IMR-90 (cell line): ENCODE measurements around the gene POLE3. TPM values are rescaled to one million over a fixed set of nuclear protein-coding genes. Genes with fewer than 3 reads are reported as not detected.
"Not testable (repeated sequence)": the region's sequence is repeated elsewhere in the genome, so short reads cannot be mapped to it uniquely, and the experiment has no call there.

ENCODE experiments used
- ATAC-seq: fragments of 200-7000 bp; cut with Tn5 transposase; 2 replicates; pipeline ENCODE4 v1.9.1; 2020; ENCODE audit warnings: low read depth, mild to moderate bottlenecking, moderate library complexity
- BruUV-seq: library from RNA; stranded (reverse); fragments of 400-500 nt; replicated peaks from 2 replicates; lab custom pipeline; 2021; lab: Mats Ljungman, UMichigan
- CTCF ChIA-PET: fragments of 300-600 bp; formaldehyde crosslinking; extraction: SDS; loops from one replicate; lab custom pipeline; 2021; ENCODE audit warnings: antibody characterized with exemption; lab: Yijun Ruan, JAX
- POLR2A ChIA-PET: fragments of 300-600 bp; sonication (Branson Sonifier 250); formaldehyde crosslinking; loops from one replicate; lab custom pipeline; 2022; ENCODE audit warnings: antibody characterized with exemption; ENCODE audit not compliant: unreplicated experiment; lab: Charles Lee
- DNase-seq: peaks from one replicate; pipeline ENCODE4 v3.0.0; 2013
- H2AFZ ChIP-seq: replicated peaks from 2 replicates; pipeline ENCODE3; 2013; ENCODE audit warnings: low read length, mild to moderate bottlenecking; ENCODE audit not compliant: poor library complexity
- H2AK5ac ChIP-seq: 2 replicates; pipeline ENCODE4 v1.6.1; 2013; ENCODE audit warnings: low read depth, low read length, inconsistent platforms
- H2AK9ac ChIP-seq: replicated peaks from 2 replicates; pipeline ENCODE3; 2013; ENCODE audit warnings: mild to moderate bottlenecking, low read depth, low read length, moderate library complexity; ENCODE audit not compliant: poor library complexity
- H2BK120ac ChIP-seq: 2 replicates; pipeline ENCODE4 v1.6.1; 2013; ENCODE audit warnings: low read depth, low read length, inconsistent platforms
- H2BK15ac ChIP-seq: 3 replicates; pipeline ENCODE4 v1.6.1; 2013; ENCODE audit warnings: low read depth, low read length, inconsistent platforms
- H2BK20ac ChIP-seq: 2 replicates; pipeline ENCODE4 v1.6.1; 2013; ENCODE audit warnings: low read depth, mild to moderate bottlenecking, inconsistent platforms, low read length, moderate library complexity
- H2BK5ac ChIP-seq: 2 replicates; pipeline ENCODE4 v1.6.1; 2013; ENCODE audit warnings: mild to moderate bottlenecking, low read depth, low read length, inconsistent platforms; ENCODE audit not compliant: poor library complexity, severe bottlenecking
- H3K14ac ChIP-seq: replicated peaks from 2 replicates; pipeline ENCODE4 v1.6.1; 2013; ENCODE audit warnings: low read depth, low read length, inconsistent platforms
- H3K18ac ChIP-seq: 2 replicates; pipeline ENCODE4 v1.6.1; 2013; ENCODE audit warnings: low read depth, low read length, control low read depth
- H3K23ac ChIP-seq: 2 replicates; pipeline ENCODE4 v1.6.1; 2013; ENCODE audit warnings: low read depth, low read length, inconsistent platforms
- H3K27ac ChIP-seq: 2 replicates; pipeline ENCODE4 v1.5.1; 2013; ENCODE audit warnings: mild to moderate bottlenecking, control low read depth, low read length; ENCODE audit not compliant: insufficient read depth
- H3K27me3 ChIP-seq: 2 replicates; pipeline ENCODE4 v1.6.1; 2013; ENCODE audit warnings: low read length; ENCODE audit not compliant: control insufficient read depth, insufficient read depth
- H3K36me3 ChIP-seq: 2 replicates; pipeline ENCODE4 v1.6.1; 2013; ENCODE audit warnings: low read length, mixed read lengths; ENCODE audit not compliant: control insufficient read depth, insufficient read depth
- H3K4ac ChIP-seq: 2 replicates; pipeline ENCODE4 v1.6.1; 2013; ENCODE audit warnings: low read depth, low read length, inconsistent platforms
- H3K4me1 ChIP-seq: 2 replicates; pipeline ENCODE4 v1.6.1; 2013; ENCODE audit warnings: low read length, mixed read lengths; ENCODE audit not compliant: control insufficient read depth, insufficient read depth
- H3K4me2 ChIP-seq: 2 replicates; pipeline ENCODE4 v1.6.1; 2013; ENCODE audit warnings: low read depth, mild to moderate bottlenecking, control low read depth, low read length, moderate library complexity
- H3K4me3 ChIP-seq: 2 replicates; pipeline ENCODE4 v1.5.1; 2013; ENCODE audit warnings: low read depth, mild to moderate bottlenecking, control low read depth, low read length, moderate library complexity; ENCODE audit not compliant: insufficient read depth
- H3K56ac ChIP-seq: 2 replicates; pipeline ENCODE4 v1.6.1; 2013; ENCODE audit warnings: low read length, inconsistent platforms; ENCODE audit not compliant: insufficient read depth; ENCODE audit errors: extremely low read depth
- H3K79me1 ChIP-seq, 2 experiments: 2 replicates each; pipeline ENCODE4 v1.6.1; 2013; ENCODE audit warnings: low read length in 2 of 2, inconsistent platforms in 1 of 2, low read depth in 1 of 2
- H3K9ac ChIP-seq: 2 replicates; pipeline ENCODE4 v1.6.1; 2013; ENCODE audit warnings: low read depth, low read length, control low read depth
- H3K9me1 ChIP-seq: 2 replicates; pipeline ENCODE4 v1.6.1; 2013; ENCODE audit warnings: low read length, inconsistent platforms; ENCODE audit not compliant: insufficient read depth
- H3K9me3 ChIP-seq: 2 replicates; pipeline ENCODE4 v1.6.1; 2013; ENCODE audit warnings: low read length; ENCODE audit not compliant: control insufficient read depth, insufficient read depth
- H4K20me1 ChIP-seq: 2 replicates; pipeline ENCODE4 v1.6.1; 2013; ENCODE audit warnings: low read length, inconsistent platforms; ENCODE audit not compliant: insufficient read depth
- H4K5ac ChIP-seq: 2 replicates; pipeline ENCODE4 v1.6.1; 2013; ENCODE audit warnings: mild to moderate bottlenecking, low read depth, low read length, control low read depth
- H4K8ac ChIP-seq, 2 experiments: 2 replicates each; pipeline ENCODE4 v1.6.1; 2013; ENCODE audit warnings: low read depth in 2 of 2, low read length in 2 of 2, control low read depth in 1 of 2, inconsistent platforms in 1 of 2
- H4K91ac ChIP-seq: 2 replicates; pipeline ENCODE4 v1.6.1; 2013; ENCODE audit warnings: low read depth, low read length, inconsistent platforms; ENCODE audit not compliant: insufficient read depth
- WGBS, 2 experiments: methylation state at CpG; one replicate each; pipeline versions ENCODE4 v1.1.5 to v1.1.7; 2013; ENCODE audit warnings: missing lambda C conversion rate in 2 of 2; ENCODE audit not compliant: insufficient read length in 1 of 2; ENCODE audit errors: extremely low coverage in 2 of 2; 5-methylcytosine and 5-hydroxymethylcytosine counted together
- dilution Hi-C: fragments of 300-500 bp; cut with HindIII; formaldehyde crosslinking; loops from one replicate; pipeline ENCODE4 v1.14.3; 2018; ENCODE audit warnings: low sequenced_read_pairs; ENCODE audit not compliant: unreplicated experiment
- in situ Hi-C: fragments of 300-500 bp; cut with MboI; formaldehyde crosslinking; loops from 3 replicates; pipeline ENCODE4 v1.14.3; 2019; ENCODE audit warnings: low sequenced_read_pairs, inconsistent platforms, mixed read lengths
- intact Hi-C: fragments of 100-400 bp; cut with micrococcal nuclease; formaldehyde crosslinking; loops from 2 replicates; pipeline ENCODE4 v1.10.0; 2022
- polyA plus RNA-seq, 3 experiments: library from polyadenylated mRNA; depleted of rRNA; stranded (reverse); fragments of >200 nt; gene quantifications; 2 replicates each; pipeline ENCODE4 v1.2.3, GENCODE V29; 2012; ENCODE audit warnings: low replicate concordance in 1 of 3
- total RNA-seq: library from RNA; depleted of rRNA; stranded (reverse); fragments of >200 nt; gene quantifications from 2 replicates; pipeline ENCODE4 v1.2.3, GENCODE V29; 2012

The POLE3 gene
- total and polyA plus RNA-seq, 2 of the 4 experiments (the other 2 are of a cell fraction): 34.8 to 43.0 TPM

DNA sequence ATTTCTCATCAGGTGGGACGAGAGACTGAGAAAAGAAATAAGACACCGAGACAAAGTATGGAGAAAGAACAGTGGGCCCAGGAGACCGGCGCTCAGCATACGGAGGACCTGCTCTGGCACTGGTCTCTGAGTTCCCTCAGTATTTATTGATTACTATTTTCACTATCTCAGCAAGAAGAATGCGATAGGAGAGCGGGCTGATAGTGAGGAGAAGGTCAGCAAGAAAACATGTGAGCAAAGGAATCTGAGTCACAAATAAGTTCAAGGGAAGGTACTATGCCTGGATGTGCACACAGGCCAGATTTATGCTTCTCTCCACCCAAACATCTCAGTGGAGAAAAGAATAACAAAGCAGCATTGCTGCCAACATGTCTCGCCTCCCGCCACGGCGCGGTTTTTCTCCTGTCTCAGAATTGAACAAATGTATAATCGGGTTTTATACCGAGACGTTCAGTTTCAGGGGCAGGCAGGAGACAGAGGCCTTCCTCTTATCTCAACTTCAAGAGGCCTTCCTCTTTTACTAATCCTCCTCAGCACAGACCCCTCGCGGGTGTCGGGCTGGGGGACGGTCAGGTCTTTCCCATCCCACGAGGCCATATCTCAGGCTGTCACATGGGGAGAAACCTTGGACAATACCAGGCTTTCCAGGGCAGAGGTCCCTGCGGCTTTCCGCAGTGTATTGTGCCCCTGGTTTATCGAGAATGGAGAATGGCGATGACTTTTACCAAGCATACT lies 31.2 kb downstream of the POLE3 start:
- H3K56ac ChIP-seq, ATAC-seq, H4K8ac ChIP-seq, H3K9me3 ChIP-seq, H2BK15ac ChIP-seq, H3K27ac ChIP-seq, H3K4ac ChIP-seq, H3K9me1 ChIP-seq, H3K79me1 ChIP-seq, H2AK9ac ChIP-seq, H3K14ac ChIP-seq, H3K4me3 ChIP-seq, in situ Hi-C loops, H3K4me2 ChIP-seq, H3K9ac ChIP-seq, H4K20me1 ChIP-seq, intact Hi-C loops, CTCF ChIA-PET, H2BK120ac ChIP-seq, BruUV-seq, DNase-seq, H3K27me3 ChIP-seq, H3K18ac ChIP-seq, POLR2A ChIA-PET, H3K36me3 ChIP-seq, H3K4me1 ChIP-seq, H4K5ac ChIP-seq, H2AK5ac ChIP-seq, H2AFZ ChIP-seq, H4K91ac ChIP-seq, H2BK20ac ChIP-seq, dilution Hi-C loops, H3K23ac ChIP-seq, H2BK5ac ChIP-seq: not testable (repeated sequence)
- WGBS, 2 experiments: 42% methylated on average over 3 of the region's 24 CpGs; no CpG with 5 or more reads in 1 of the 2 experiments
